Stomach smooth muscle (tissue), 2 donors: ENCODE measurements around the gene PNRC2.
"Not testable (repeated sequence)": the region's sequence is repeated elsewhere in the genome, so short reads cannot be mapped to it uniquely, and the experiment has no call there.

ENCODE experiments used
- H3K27ac ChIP-seq: one replicate; pipeline ENCODE4 v1.7.0; 2013; ENCODE audit warnings: mild to moderate bottlenecking, low read length, inconsistent platforms
- H3K27me3 ChIP-seq, 2 donors: one replicate each; pipeline ENCODE4 v1.7.0; 2013; ENCODE audit warnings: low read length in 2 of 2; ENCODE audit not compliant: insufficient read depth in 2 of 2, control insufficient read depth in 1 of 2
- H3K36me3 ChIP-seq, 2 donors: one replicate each; pipeline ENCODE4 v1.7.0; 2013; ENCODE audit warnings: low read length in 2 of 2; ENCODE audit not compliant: control insufficient read depth in 2 of 2, insufficient read depth in 2 of 2
- H3K4me1 ChIP-seq: one replicate; pipeline ENCODE4 v1.7.0; 2013; ENCODE audit warnings: low read length; ENCODE audit not compliant: control insufficient read depth, insufficient read depth
- H3K4me3 ChIP-seq, 2 donors: one replicate each; pipeline ENCODE4 v1.7.0; 2013; ENCODE audit warnings: low read length in 2 of 2
- H3K9ac ChIP-seq, 2 donors: one replicate each; pipeline ENCODE4 v1.7.0; 2013; ENCODE audit warnings: low read length in 2 of 2, mild to moderate bottlenecking in 1 of 2
- H3K9me3 ChIP-seq, 2 donors: one replicate each; pipeline ENCODE4 v1.7.0; 2013; ENCODE audit warnings: low read length in 2 of 2; ENCODE audit not compliant: control insufficient read depth in 2 of 2
- donor health status: healthy.
- donor health status: Pancreatic carcinoma.

The PNRC2 gene

GRCh38 chr1:24009406-24009805, 49.8 kb downstream of the PNRC2 start:
- Histone ChIP-seq H3K4me3 (no peak overlapping the region), H3K36me3 (no peaks in the 10 kb centered on the region), H3K27me3 (no peaks in the 10 kb centered on the region), H3K27ac (no peak overlapping the region), H3K9ac (no peak overlapping the region), H3K9me3 (no peaks in the 10 kb centered on the region), H3K4me1 (no peaks in the 10 kb centered on the region)

- H3K27me3 ChIP-seq: no peaks in the 10 kb centered on the region
- no peaks in the 10 kb centered on the region for H3K4me1 ChIP-seq
- H3K9ac ChIP-seq: no peak overlapping the region
- H3K27ac ChIP-seq: no peak overlapping the region
- no peaks in the 10 kb centered on the region for H3K36me3 ChIP-seq
- no peak overlapping the region for H3K4me3 ChIP-seq
- H3K9me3 ChIP-seq: no peaks in the 10 kb centered on the region
These were observed 51.0 kb downstream of the PNRC2 start for GRCh38 chr1:24010650-24011049.

- not testable (repeated sequence) for H3K36me3 ChIP-seq, H3K9me3 ChIP-seq, H3K4me3 ChIP-seq, H3K9ac ChIP-seq, H3K27ac ChIP-seq, H3K27me3 ChIP-seq
- peaks cover 10% of the 10 kb centered on the region for H3K4me1 ChIP-seq
These were observed 53.2 kb downstream of the PNRC2 start for GRCh38 chr1:24012878-24013277.
